ENCODE measurements around the gene ZNF280B. TPM values are rescaled to one million over a fixed set of nuclear protein-coding genes. Genes with fewer than 3 reads are reported as not detected.

ZNF280B gene
- total RNA-seq, 6 experiments from 2014 or later, result 0.14 to 0.48 (median 0.35) TPM

DNA sequence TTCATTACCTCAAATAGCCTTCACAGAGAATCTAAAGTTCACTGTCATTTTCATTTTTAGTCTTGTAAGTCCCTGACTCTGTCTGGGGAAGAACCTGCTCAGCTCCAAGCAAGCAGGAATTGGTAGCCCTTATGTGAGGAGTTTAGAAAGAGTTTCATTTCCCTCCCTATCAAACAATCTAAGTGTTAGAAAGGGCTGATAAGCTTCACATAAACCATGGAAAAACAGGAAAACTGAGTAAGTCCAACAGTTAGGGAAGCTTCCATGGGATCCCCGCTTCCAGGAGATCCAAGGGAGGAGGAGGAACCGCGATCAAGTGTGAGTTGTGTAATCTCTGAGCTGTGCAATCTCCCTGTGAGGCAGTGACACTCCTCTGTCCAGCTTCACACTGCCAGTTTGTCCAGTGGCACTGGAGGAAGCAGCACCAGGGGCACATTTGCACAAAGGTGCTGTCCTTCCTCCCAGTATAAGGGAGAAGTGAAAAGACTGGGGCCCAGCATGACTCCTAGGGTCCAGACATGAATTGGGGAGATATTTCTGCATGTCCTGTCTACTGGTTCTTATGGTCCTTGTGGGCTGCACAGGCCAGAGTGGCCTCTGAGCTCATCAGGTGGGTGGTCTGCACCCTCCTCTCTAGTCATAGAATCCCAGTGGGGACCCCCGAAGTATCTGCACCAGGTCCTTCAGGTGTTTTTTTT, 46.2 kb upstream of the ZNF280B start:
- TF ChIP-seq, protein P1, sequence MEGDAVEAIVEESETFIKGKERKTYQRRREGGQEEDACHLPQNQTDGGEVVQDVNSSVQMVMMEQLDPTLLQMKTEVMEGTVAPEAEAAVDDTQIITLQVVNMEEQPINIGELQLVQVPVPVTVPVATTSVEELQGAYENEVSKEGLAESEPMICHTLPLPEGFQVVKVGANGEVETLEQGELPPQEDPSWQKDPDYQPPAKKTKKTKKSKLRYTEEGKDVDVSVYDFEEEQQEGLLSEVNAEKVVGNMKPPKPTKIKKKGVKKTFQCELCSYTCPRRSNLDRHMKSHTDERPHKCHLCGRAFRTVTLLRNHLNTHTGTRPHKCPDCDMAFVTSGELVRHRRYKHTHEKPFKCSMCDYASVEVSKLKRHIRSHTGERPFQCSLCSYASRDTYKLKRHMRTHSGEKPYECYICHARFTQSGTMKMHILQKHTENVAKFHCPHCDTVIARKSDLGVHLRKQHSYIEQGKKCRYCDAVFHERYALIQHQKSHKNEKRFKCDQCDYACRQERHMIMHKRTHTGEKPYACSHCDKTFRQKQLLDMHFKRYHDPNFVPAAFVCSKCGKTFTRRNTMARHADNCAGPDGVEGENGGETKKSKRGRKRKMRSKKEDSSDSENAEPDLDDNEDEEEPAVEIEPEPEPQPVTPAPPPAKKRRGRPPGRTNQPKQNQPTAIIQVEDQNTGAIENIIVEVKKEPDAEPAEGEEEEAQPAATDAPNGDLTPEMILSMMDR (IDR thresholded peaks at IDR 0.05), result no peak
- Mint-ChIP-seq H3K27me3 (ENCODE audit: insufficient read depth) (peaks cover 10% of the 10 kb centered on the region), H3K27ac (no peak overlapping the region), H3K9me3 (peaks cover 14% of the 10 kb centered on the region; the same call in 1 of the 2 replicates), H3K4me1 (ENCODE audit: low read depth) (no peaks in the 10 kb centered on the region), H3K4me3 (no peak overlapping the region), H3K36me3 (ENCODE audit: low read depth) (no peaks in the 10 kb centered on the region)
- DNase-seq, result no peak

DNA sequence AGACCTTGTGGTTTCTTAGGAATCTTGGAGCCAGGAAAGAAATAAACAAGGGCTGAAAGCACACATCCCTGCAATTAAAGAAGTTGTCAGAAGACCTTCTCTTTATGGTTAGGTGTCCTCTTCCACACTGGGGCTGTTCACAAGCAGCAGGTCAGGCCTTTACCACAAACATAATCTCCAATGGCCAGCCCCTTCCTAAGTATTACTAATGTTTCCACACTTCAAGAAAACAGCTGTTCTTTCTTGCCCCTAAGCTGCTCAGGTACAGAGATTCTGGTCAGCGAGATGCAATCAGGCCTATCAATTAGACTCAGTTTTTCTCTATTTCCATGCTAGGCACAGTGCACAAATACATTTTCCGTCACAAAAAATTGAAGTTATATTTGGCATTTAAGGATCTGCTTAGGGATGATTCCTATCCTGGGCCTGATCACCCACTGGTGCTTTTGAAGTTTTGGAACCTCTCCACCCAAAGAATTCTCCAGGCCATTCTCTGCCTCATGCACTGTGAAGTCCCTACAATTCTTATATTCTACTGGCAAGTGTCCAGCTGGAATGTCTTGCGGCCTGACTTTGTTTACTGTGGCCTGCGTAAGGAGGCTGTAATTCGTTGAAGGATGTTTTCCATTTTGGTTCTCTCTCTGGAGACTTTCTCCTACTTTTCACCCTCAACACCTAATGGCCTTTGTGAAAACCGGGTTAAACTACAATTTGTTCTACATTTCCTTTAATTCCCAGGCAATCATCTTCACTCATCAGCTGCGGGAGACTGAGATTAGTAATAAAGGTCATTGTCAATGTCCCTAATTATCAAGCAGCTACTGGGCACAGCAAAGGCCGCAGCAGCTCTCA, 45.4 kb upstream of the ZNF280B start:
- TF ChIP-seq, protein P1 (IDR thresholded peaks at IDR 0.05), result no peak
- H3K27ac Mint-ChIP-seq, result no peak overlapping the region
- peaks cover 12% of the 10 kb centered on the region for H3K27me3 Mint-ChIP-seq (ENCODE audit: insufficient read depth)
- H3K9me3 Mint-ChIP-seq, result peaks cover 10% of the 10 kb centered on the region; the same call in 1 of the 2 replicates
- DNase-seq, result no peak
- H3K4me3 Mint-ChIP-seq, result no peak overlapping the region
- no peaks in the 10 kb centered on the region for H3K36me3 Mint-ChIP-seq (ENCODE audit: low read depth)
- H3K4me1 Mint-ChIP-seq (ENCODE audit: low read depth), result no peaks in the 10 kb centered on the region

DNA sequence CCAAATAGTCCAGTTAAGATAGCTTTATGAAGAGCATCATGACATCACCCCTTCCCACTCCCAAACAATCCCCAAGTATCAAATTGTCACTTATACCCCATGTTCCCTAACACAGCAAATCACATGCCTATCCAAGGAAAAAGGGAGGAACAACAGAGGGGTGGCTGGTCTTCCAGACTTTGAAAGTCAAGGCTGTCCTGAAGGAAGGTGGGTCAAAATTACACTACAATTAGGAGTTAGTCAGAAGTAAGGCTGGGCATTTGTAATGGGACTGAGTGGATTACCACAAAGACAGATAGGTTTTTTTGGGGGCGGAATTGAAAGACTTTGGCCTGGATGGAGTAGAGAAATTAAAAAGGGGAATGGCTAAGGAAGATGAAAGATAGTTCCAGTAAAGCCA, 44.6 kb upstream of the ZNF280B start:
- DNase-seq, result no peak
- no peaks in the 10 kb centered on the region for H3K36me3 Mint-ChIP-seq (ENCODE audit: low read depth)
- TF ChIP-seq, protein P1 (IDR thresholded peaks at IDR 0.05), result no peak
- no peaks in the 10 kb centered on the region for H3K4me1 Mint-ChIP-seq (ENCODE audit: low read depth)
- H3K27ac Mint-ChIP-seq, result no peak overlapping the region
- H3K27me3 Mint-ChIP-seq (ENCODE audit: insufficient read depth), result peaks cover 14% of the 10 kb centered on the region
- H3K4me3 Mint-ChIP-seq, result no peak overlapping the region
- H3K9me3 Mint-ChIP-seq, result peaks cover 10% of the 10 kb centered on the region; the same call in 1 of the 2 replicates

DNA sequence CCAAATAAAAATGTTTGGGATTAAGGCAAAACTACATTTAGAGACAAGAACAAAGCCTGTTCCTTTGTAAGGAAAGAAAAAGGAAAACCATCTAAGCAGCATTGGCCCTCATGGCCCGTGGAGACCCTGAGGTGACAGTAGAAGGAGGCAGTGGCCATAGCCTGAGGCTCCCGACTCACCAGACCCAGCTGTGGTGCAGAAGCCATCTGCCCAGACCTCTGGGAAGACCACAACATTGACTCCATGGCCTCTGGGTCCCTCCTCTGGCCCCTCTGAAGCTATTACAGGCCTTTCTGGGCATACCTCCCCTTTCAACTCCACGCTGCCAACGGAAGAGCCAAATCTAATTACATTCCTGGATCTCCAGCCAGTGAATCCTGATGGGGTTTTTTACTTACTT, 44.1 kb upstream of the ZNF280B start:
- DNase-seq, result no peak
- H3K4me3 Mint-ChIP-seq, result no peak overlapping the region
- TF ChIP-seq, protein P1 (IDR thresholded peaks at IDR 0.05), result no peak

DNA sequence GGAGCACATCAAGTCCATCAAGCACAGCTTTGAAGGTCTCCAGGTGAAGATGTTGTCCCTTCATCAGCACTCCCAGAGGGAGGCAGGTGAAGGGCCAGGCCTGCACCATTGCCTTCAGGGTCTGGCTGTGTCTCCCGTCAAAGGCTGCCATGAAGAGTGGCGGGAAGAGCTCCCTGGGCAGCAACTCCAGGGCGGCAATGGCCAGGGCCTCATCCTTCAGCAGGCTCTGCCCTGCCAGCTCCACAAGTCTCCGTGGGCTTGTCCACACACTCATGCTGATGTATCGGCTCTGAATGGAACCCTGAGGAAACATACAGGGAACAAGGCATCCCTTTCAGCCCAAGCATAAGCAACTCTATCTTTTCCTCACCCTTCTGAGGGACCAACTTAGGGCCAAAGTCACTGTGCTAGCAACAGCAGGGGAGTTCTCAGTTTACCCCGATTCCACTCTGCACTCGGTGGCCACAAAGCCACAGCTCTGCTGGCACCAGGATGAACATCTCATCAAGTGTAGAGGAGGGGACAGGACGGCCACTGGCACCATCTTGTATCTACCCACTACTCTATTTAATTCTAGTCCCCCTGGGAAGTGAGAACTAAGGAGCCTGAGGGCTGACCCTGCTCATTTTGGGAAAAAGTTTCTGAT, 42.4 kb upstream of the ZNF280B start:
- Mint-ChIP-seq H3K4me1 (ENCODE audit: low read depth) (no peaks in the 10 kb centered on the region), H3K27me3 (ENCODE audit: insufficient read depth) (peaks cover 11% of the 10 kb centered on the region)
- TF ChIP-seq, protein P1 (IDR thresholded peaks at IDR 0.05), result no peak

More for the DNA sequence above, 44.1 kb upstream of the ZNF280B start:
- H3K27me3 Mint-ChIP-seq (ENCODE audit: insufficient read depth), result peaks cover 14% of the 10 kb centered on the region
- H3K27ac Mint-ChIP-seq, result no peak overlapping the region
- no peaks in the 10 kb centered on the region for H3K4me1 Mint-ChIP-seq (ENCODE audit: low read depth)
- H3K9me3 Mint-ChIP-seq, result peaks cover 10% of the 10 kb centered on the region; the same call in 1 of the 2 replicates
- no peaks in the 10 kb centered on the region for H3K36me3 Mint-ChIP-seq (ENCODE audit: low read depth)

More for the DNA sequence above, 42.4 kb upstream of the ZNF280B start:
- Mint-ChIP-seq H3K4me3 (no peak overlapping the region), H3K27ac (no peak overlapping the region), H3K9me3 (no peaks in the 10 kb centered on the region; the same call in 1 of the 2 replicates), H3K36me3 (ENCODE audit: low read depth) (no peaks in the 10 kb centered on the region)
- DNase-seq, result no peak

All from HFFc6 (cell line).